ENCODE measurements around the gene PPIL4. TPM values are rescaled to one million over a fixed set of nuclear protein-coding genes. Genes with fewer than 3 reads are reported as not detected.
"Not testable (repeated sequence)": the region's sequence is repeated elsewhere in the genome, so short reads cannot be mapped to it uniquely, and the experiment has no call there.

Gene PPIL4
- total RNA-seq, 1 donor from 2014 or later: 38.3 TPM

- no peaks in the 10 kb centered on the region for H3K9me3 Mint-ChIP-seq (ENCODE audit: low read depth)
- no peaks in the 10 kb centered on the region for H3K4me1 Mint-ChIP-seq (ENCODE audit: low read depth)
- no peak overlapping the region for H3K4me3 Mint-ChIP-seq (ENCODE audit: low read depth)
- TF ChIP-seq, protein P1, sequence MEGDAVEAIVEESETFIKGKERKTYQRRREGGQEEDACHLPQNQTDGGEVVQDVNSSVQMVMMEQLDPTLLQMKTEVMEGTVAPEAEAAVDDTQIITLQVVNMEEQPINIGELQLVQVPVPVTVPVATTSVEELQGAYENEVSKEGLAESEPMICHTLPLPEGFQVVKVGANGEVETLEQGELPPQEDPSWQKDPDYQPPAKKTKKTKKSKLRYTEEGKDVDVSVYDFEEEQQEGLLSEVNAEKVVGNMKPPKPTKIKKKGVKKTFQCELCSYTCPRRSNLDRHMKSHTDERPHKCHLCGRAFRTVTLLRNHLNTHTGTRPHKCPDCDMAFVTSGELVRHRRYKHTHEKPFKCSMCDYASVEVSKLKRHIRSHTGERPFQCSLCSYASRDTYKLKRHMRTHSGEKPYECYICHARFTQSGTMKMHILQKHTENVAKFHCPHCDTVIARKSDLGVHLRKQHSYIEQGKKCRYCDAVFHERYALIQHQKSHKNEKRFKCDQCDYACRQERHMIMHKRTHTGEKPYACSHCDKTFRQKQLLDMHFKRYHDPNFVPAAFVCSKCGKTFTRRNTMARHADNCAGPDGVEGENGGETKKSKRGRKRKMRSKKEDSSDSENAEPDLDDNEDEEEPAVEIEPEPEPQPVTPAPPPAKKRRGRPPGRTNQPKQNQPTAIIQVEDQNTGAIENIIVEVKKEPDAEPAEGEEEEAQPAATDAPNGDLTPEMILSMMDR (IDR thresholded peaks at IDR 0.05; ENCODE audit: unreplicated experiment): no peak
- H3K36me3 Mint-ChIP-seq (ENCODE audit: insufficient read depth): no peaks in the 10 kb centered on the region
- H3K27ac Mint-ChIP-seq: no peak overlapping the region
- no peak for DNase-seq (ENCODE audit: low spot score, unreplicated experiment)
- peaks cover 9% of the 10 kb centered on the region for H3K27me3 Mint-ChIP-seq
Measured at GRCh38 chr6:149467265-149467664, 78.6 kb downstream of the PPIL4 start.

- Mint-ChIP-seq H3K27ac (no peak overlapping the region), H3K9me3 (ENCODE audit: low read depth) (no peaks in the 10 kb centered on the region), H3K36me3 (ENCODE audit: insufficient read depth) (no peaks in the 10 kb centered on the region), H3K4me3 (ENCODE audit: low read depth) (no peak overlapping the region), H3K27me3 (peaks cover 9% of the 10 kb centered on the region), H3K4me1 (ENCODE audit: low read depth) (no peaks in the 10 kb centered on the region)
- DNase-seq (ENCODE audit: low spot score, unreplicated experiment): no peak
- TF ChIP-seq, protein P1 (IDR thresholded peaks at IDR 0.05; ENCODE audit: unreplicated experiment): no peak
Measured at GRCh38 chr6:149464411-149464810, 81.4 kb downstream of the PPIL4 start.

DNA sequence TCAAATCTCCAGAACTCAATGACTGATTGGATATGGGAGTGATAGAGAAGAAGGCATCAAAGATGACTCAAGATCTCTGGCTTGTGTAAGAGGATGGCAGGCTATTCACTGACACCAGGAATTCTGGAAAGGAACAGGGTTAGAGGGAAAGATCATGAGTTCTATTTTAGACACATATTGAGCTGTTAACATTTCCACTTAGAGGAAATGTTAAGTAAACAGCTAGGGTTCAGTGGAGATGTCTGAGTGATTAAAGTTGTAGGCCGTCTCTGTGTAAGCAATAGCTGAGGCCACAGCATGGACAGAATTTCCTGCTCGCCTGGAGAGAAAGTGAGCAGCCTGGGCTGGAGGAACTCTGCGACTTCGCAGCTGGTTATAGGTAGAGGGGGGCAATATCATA, 82.1 kb downstream of the PPIL4 start:
- TF ChIP-seq, protein P1 (IDR thresholded peaks at IDR 0.05; ENCODE audit: unreplicated experiment): no peak
- Mint-ChIP-seq H3K27ac (no peak overlapping the region), H3K4me3 (ENCODE audit: low read depth) (no peak overlapping the region), H3K4me1 (ENCODE audit: low read depth) (no peaks in the 10 kb centered on the region), H3K9me3 (ENCODE audit: low read depth) (no peaks in the 10 kb centered on the region), H3K27me3 (peaks cover 14% of the 10 kb centered on the region), H3K36me3 (ENCODE audit: insufficient read depth) (no peaks in the 10 kb centered on the region)
- DNase-seq (ENCODE audit: low spot score, unreplicated experiment): no peak

GRCh38 chr6:149462712-149463111, 83.1 kb downstream of the PPIL4 start:
- not testable (repeated sequence) for H3K36me3 Mint-ChIP-seq (ENCODE audit: insufficient read depth); H3K27me3 Mint-ChIP-seq; H3K4me3 Mint-ChIP-seq (ENCODE audit: low read depth); DNase-seq (ENCODE audit: low spot score, unreplicated experiment); H3K27ac Mint-ChIP-seq; H3K9me3 Mint-ChIP-seq (ENCODE audit: low read depth); H3K4me1 Mint-ChIP-seq (ENCODE audit: low read depth)

- no peak overlapping the region for H3K4me3 Mint-ChIP-seq (ENCODE audit: low read depth)
- H3K36me3 Mint-ChIP-seq (ENCODE audit: insufficient read depth): no peaks in the 10 kb centered on the region
- H3K27me3 Mint-ChIP-seq: peaks cover 11% of the 10 kb centered on the region
- no peak overlapping the region for H3K27ac Mint-ChIP-seq
- no peaks in the 10 kb centered on the region for H3K9me3 Mint-ChIP-seq (ENCODE audit: low read depth)
- H3K4me1 Mint-ChIP-seq (ENCODE audit: low read depth): no peaks in the 10 kb centered on the region
- TF ChIP-seq, protein P1 (IDR thresholded peaks at IDR 0.05; ENCODE audit: unreplicated experiment): no peak
- DNase-seq (ENCODE audit: low spot score, unreplicated experiment): no peak
Measured at GRCh38 chr6:149461670-149462069, 84.2 kb downstream of the PPIL4 start.

DNA sequence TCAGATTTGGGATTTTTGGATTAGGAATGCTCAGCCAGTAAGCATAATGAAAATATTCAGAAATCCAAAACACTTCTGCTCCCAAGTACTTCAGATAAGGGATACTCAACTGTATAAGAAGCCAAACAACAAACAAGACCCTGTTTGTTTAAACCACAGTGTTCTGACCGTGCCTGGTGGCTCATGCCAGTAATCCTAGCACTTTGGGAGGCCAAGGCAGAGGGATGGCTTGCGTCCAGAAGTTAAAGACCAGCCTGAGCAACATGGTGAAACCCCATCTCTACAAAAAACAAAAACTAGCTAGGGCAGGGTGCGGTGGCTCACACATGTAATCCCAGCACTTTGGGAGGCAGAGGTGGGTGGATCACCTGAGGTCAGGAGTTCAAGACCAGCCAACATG, 85.6 kb downstream of the PPIL4 start:
- H3K4me3 Mint-ChIP-seq (ENCODE audit: low read depth); H3K27ac Mint-ChIP-seq; DNase-seq (ENCODE audit: low spot score, unreplicated experiment); H3K36me3 Mint-ChIP-seq (ENCODE audit: insufficient read depth); H3K4me1 Mint-ChIP-seq (ENCODE audit: low read depth); H3K9me3 Mint-ChIP-seq (ENCODE audit: low read depth): not testable (repeated sequence)
- H3K27me3 Mint-ChIP-seq: peaks cover 14% of the 10 kb centered on the region

Data from progenitor cell of endocrine pancreas (in vitro differentiated cells).